Vagina (tissue), 2 donors: ENCODE measurements around the gene SERP2. TPM values are rescaled to one million over a fixed set of nuclear protein-coding genes. Genes with fewer than 3 reads are reported as not detected.

ENCODE experiments used
- DNase-seq, 2 donors: peaks; one replicate each; pipeline ENCODE4 v3.0.0-alpha.2; 2017; ENCODE audit errors: extremely low spot score in 2 of 2
- H3K27ac ChIP-seq: fragments of 200-600 bp; sonication (generic); one replicate; pipeline ENCODE4 v1.5.1; 2019
- H3K27me3 ChIP-seq: fragments of 200-600 bp; sonication (generic); one replicate; pipeline ENCODE4 v1.5.1; 2019
- H3K36me3 ChIP-seq, 2 donors: fragments of 200-600 bp; sonication (generic); one replicate each; pipeline ENCODE4 v1.5.1; 2017 to 2019
- H3K4me1 ChIP-seq: fragments of 200-600 bp; sonication (generic); one replicate; pipeline ENCODE4 v1.5.1; 2019
- H3K4me3 ChIP-seq, 2 donors: fragments of 200-600 bp; sonication (generic); 1 replicate in 1 of 2; 2 replicates in 1 of 2; pipeline ENCODE4 v1.5.1; 2016 to 2019
- H3K9me3 ChIP-seq: fragments of 200-600 bp; sonication (generic); one replicate; pipeline ENCODE4 v1.5.1; 2019
- CTCF ChIP-seq, 3 experiments: fragments of 450-650 bp in 2 of 3; fragments of 200-600 bp in 1 of 3; sonication (generic) in 1 of 3; IDR thresholded peaks; one replicate each; pipeline ENCODE4 v1.5.1; 2017 to 2019; ENCODE audit warnings: antibody characterized with exemption in 3 of 3, mild to moderate bottlenecking in 2 of 3, moderate library complexity in 2 of 3
- POLR2A ChIP-seq, 2 donors: fragments of 450-650 bp; IDR thresholded peaks; one replicate each; pipeline ENCODE4 v1.6.1; 2017; ENCODE audit warnings: antibody characterized with exemption in 2 of 2, mild to moderate bottlenecking in 2 of 2, moderate library complexity in 2 of 2
- POLR2AphosphoS5 ChIP-seq, 2 donors: sonication (generic); formaldehyde crosslinking; IDR thresholded peaks; one replicate each; pipeline ENCODE4 v1.9.0; 2017; ENCODE audit warnings: antibody characterized with exemption in 2 of 2, mild to moderate bottlenecking in 2 of 2, low read depth in 1 of 2; ENCODE audit not compliant: insufficient read depth in 1 of 2
- intact Hi-C: fragments of 100-400 bp; cut with DNase I; formaldehyde crosslinking; loops from one replicate; pipeline ENCODE4 v1.15.1; 2023
- total RNA-seq: library from RNA; depleted of rRNA; stranded (reverse); fragments of >200 nt; gene quantifications from one replicate; pipeline ENCODE4 v1.2.3, GENCODE V29; 2016

The SERP2 gene
- total RNA-seq, 1 donor from 2014 or later, result 13.8 TPM

- H3K4me1 ChIP-seq, result no peaks in the 10 kb centered on the region
- no peak overlapping the region for H3K4me3 ChIP-seq
- no peak overlapping the region for H3K27ac ChIP-seq
- no peaks in the 10 kb centered on the region for H3K9me3 ChIP-seq
- H3K27me3 ChIP-seq, result no peaks in the 10 kb centered on the region
- TF ChIP-seq CTCF (IDR thresholded peaks at IDR 0.05) (no peak), POLR2AphosphoS5 (IDR thresholded peaks at IDR 0.05; ENCODE audit: insufficient read depth in 1 of 2, low read depth in 1 of 2) (no peak), POLR2A (IDR thresholded peaks at IDR 0.05) (no peak)
- intact Hi-C loops, result no loop called here
- no peaks in the 10 kb centered on the region for H3K36me3 ChIP-seq
- DNase-seq, result no peak
These were observed 43.8 kb downstream of the SERP2 start for GRCh38 chr13:44417446-44417845.

- no peak for DNase-seq
- intact Hi-C loops, result no loop called here
These were observed 44.3 kb downstream of the SERP2 start for GRCh38 chr13:44417876-44418275.

GRCh38 chr13:44420376-44421220, 47.0 kb downstream of the SERP2 start:
- no peaks in the 10 kb centered on the region for H3K36me3 ChIP-seq
- H3K9me3 ChIP-seq, result no peaks in the 10 kb centered on the region
- no peak overlapping the region for H3K4me3 ChIP-seq
- H3K27ac ChIP-seq, result no peak overlapping the region
- no peaks in the 10 kb centered on the region for H3K27me3 ChIP-seq
- intact Hi-C loops, result no loop called here
- DNase-seq, result peak; percentile 54 to 77
- no peaks in the 10 kb centered on the region for H3K4me1 ChIP-seq
- TF ChIP-seq CTCF (IDR thresholded peaks at IDR 0.05), result no peak
- no peak for TF ChIP-seq POLR2A (IDR thresholded peaks at IDR 0.05)
- no peak for TF ChIP-seq POLR2AphosphoS5 (IDR thresholded peaks at IDR 0.05; ENCODE audit: insufficient read depth in 1 of 2, low read depth in 1 of 2)

More at GRCh38 chr13:44417876-44418275, 44.3 kb downstream of the SERP2 start:
- no peaks in the 10 kb centered on the region for H3K36me3 ChIP-seq
- TF ChIP-seq POLR2AphosphoS5 (IDR thresholded peaks at IDR 0.05; ENCODE audit: insufficient read depth in 1 of 2, low read depth in 1 of 2) (no peak), POLR2A (IDR thresholded peaks at IDR 0.05) (no peak), CTCF (IDR thresholded peaks at IDR 0.05) (no peak)
- no peaks in the 10 kb centered on the region for H3K9me3 ChIP-seq
- no peaks in the 10 kb centered on the region for H3K4me1 ChIP-seq
- no peaks in the 10 kb centered on the region for H3K27me3 ChIP-seq
- no peak overlapping the region for H3K27ac ChIP-seq
- H3K4me3 ChIP-seq, result no peak overlapping the region

GRCh38 chr13:44421853-44422525, 48.4 kb downstream of the SERP2 start:
- intact Hi-C loops, result no loop called here
- H3K27ac ChIP-seq, result no peak overlapping the region
- no peaks in the 10 kb centered on the region for H3K9me3 ChIP-seq
- no peak overlapping the region for H3K4me3 ChIP-seq
- no peaks in the 10 kb centered on the region for H3K36me3 ChIP-seq
- peak; percentile 19 to 62 for DNase-seq
- no peaks in the 10 kb centered on the region for H3K27me3 ChIP-seq
- TF ChIP-seq CTCF (IDR thresholded peaks at IDR 0.05) (no peak), POLR2AphosphoS5 (IDR thresholded peaks at IDR 0.05; ENCODE audit: insufficient read depth in 1 of 2, low read depth in 1 of 2) (no peak), POLR2A (IDR thresholded peaks at IDR 0.05) (no peak)
- H3K4me1 ChIP-seq, result no peaks in the 10 kb centered on the region
